Osteocyte (in vitro differentiated cells): Measurements from ENCODE around the gene TRPV4. TPM values are rescaled to one million over a fixed set of nuclear protein-coding genes. Genes with fewer than 3 reads are reported as not detected.
"Not testable (repeated sequence)": the region's sequence is repeated elsewhere in the genome, so short reads cannot be mapped to it uniquely, and the experiment has no call there.

ENCODE experiments used
- DNase-seq: peaks from one replicate; pipeline ENCODE4 v3.0.0; 2021; ENCODE audit warnings: mixed read lengths; ENCODE audit not compliant: unreplicated experiment; ENCODE audit errors: extremely low spot score
- H3K27ac Mint-ChIP-seq: one replicate; pipeline ENCODE4 v1.8.0; 2021; ENCODE audit warnings: mild to moderate bottlenecking, mixed read lengths; ENCODE audit not compliant: unreplicated experiment
- H3K27me3 Mint-ChIP-seq: one replicate; pipeline ENCODE4 v1.8.0; 2021; ENCODE audit warnings: mixed read lengths; ENCODE audit not compliant: unreplicated experiment
- H3K36me3 Mint-ChIP-seq: one replicate; pipeline ENCODE4 v1.8.0; 2021; ENCODE audit warnings: mixed read lengths; ENCODE audit not compliant: unreplicated experiment
- H3K4me1 Mint-ChIP-seq: one replicate; pipeline ENCODE4 v1.8.0; 2021; ENCODE audit warnings: mixed read lengths; ENCODE audit not compliant: unreplicated experiment
- H3K4me3 Mint-ChIP-seq: one replicate; pipeline ENCODE4 v1.8.0; 2021; ENCODE audit warnings: mild to moderate bottlenecking, moderate library complexity, mixed read lengths; ENCODE audit not compliant: unreplicated experiment
- H3K9me3 Mint-ChIP-seq: one replicate; pipeline ENCODE4 v1.8.0; 2021; ENCODE audit warnings: mixed read lengths; ENCODE audit not compliant: unreplicated experiment
- CTCF ChIP-seq: fragments of 200-600 bp; sonication (generic); IDR thresholded peaks from 2 replicates; pipeline ENCODE4 v1.5.0; 2021; ENCODE audit warnings: antibody characterized with exemption, mild to moderate bottlenecking, moderate library complexity
- total RNA-seq: library from RNA; stranded (reverse); gene quantifications from 2 replicates; pipeline ENCODE4 v1.2.1, GENCODE V29; 2021

The TRPV4 gene
- total RNA-seq, 1 donor from 2014 or later = 1.6 TPM

GRCh38 chr12:109858764-109859163, 25.6 kb upstream of the TRPV4 start:
- peaks cover 8% of the 10 kb centered on the region for H3K36me3 Mint-ChIP-seq
- H3K27me3 Mint-ChIP-seq = no peaks in the 10 kb centered on the region
- peaks cover 4% of the 10 kb centered on the region for H3K4me1 Mint-ChIP-seq
- TF ChIP-seq CTCF = no peak
- H3K4me3 Mint-ChIP-seq = no peak overlapping the region
- no peak for DNase-seq
- no peak overlapping the region for H3K27ac Mint-ChIP-seq
- no peaks in the 10 kb centered on the region for H3K9me3 Mint-ChIP-seq

- Mint-ChIP-seq H3K4me1 (no peaks in the 10 kb centered on the region), H3K4me3 (no peak overlapping the region), H3K36me3 (peaks cover 8% of the 10 kb centered on the region), H3K27me3 (no peaks in the 10 kb centered on the region), H3K9me3 (no peaks in the 10 kb centered on the region), H3K27ac (no peak overlapping the region)
- TF ChIP-seq CTCF = no peak
- DNase-seq = no peak
Observed at GRCh38 chr12:109857715-109858114, 24.5 kb upstream of the TRPV4 start.

- Mint-ChIP-seq H3K4me1 (no peaks in the 10 kb centered on the region), H3K27ac (no peak overlapping the region), H3K9me3 (no peaks in the 10 kb centered on the region), H3K27me3 (no peaks in the 10 kb centered on the region), H3K4me3 (no peak overlapping the region), H3K36me3 (peaks cover 12% of the 10 kb centered on the region)
- no peak for TF ChIP-seq CTCF
- no peak for DNase-seq
Observed at GRCh38 chr12:109855377-109855776, 22.2 kb upstream of the TRPV4 start.

GRCh38 chr12:109850518-109850917, 17.3 kb upstream of the TRPV4 start:
- not testable (repeated sequence) for H3K4me1 Mint-ChIP-seq, H3K4me3 Mint-ChIP-seq

GRCh38 chr12:109847142-109847735, 14.0 kb upstream of the TRPV4 start:
- Mint-ChIP-seq H3K36me3 (peaks cover 4% of the 10 kb centered on the region), H3K4me3 (no peak overlapping the region), H3K27me3 (no peaks in the 10 kb centered on the region), H3K9me3 (no peaks in the 10 kb centered on the region), H3K4me1 (no peaks in the 10 kb centered on the region), H3K27ac (no peak overlapping the region)
- no peak for TF ChIP-seq CTCF
- no peak for DNase-seq

More at GRCh38 chr12:109850518-109850917, 17.3 kb upstream of the TRPV4 start:
- not testable (repeated sequence) for H3K36me3 Mint-ChIP-seq, H3K27me3 Mint-ChIP-seq, H3K27ac Mint-ChIP-seq, DNase-seq, H3K9me3 Mint-ChIP-seq

GRCh38 chr12:109845824-109846205, 12.6 kb upstream of the TRPV4 start:
- H3K27ac Mint-ChIP-seq = no peak overlapping the region
- no peak for DNase-seq
- no peaks in the 10 kb centered on the region for H3K4me1 Mint-ChIP-seq
- H3K9me3 Mint-ChIP-seq = no peaks in the 10 kb centered on the region
- no peaks in the 10 kb centered on the region for H3K27me3 Mint-ChIP-seq
- no peak for TF ChIP-seq CTCF
- no peaks in the 10 kb centered on the region for H3K36me3 Mint-ChIP-seq
- H3K4me3 Mint-ChIP-seq = no peak overlapping the region
